ENCODE data around the gene TRMT10C. TPM values are rescaled to one million over a fixed set of nuclear protein-coding genes. Genes with fewer than 3 reads are reported as not detected.

TRMT10C gene
- total and polyA plus RNA-seq, 9 of the 15 experiments (the other 6 are each of a cell fraction or from before 2014, with no cell fraction given), result 48.6 to 106 (median 63.9) TPM

DNA sequence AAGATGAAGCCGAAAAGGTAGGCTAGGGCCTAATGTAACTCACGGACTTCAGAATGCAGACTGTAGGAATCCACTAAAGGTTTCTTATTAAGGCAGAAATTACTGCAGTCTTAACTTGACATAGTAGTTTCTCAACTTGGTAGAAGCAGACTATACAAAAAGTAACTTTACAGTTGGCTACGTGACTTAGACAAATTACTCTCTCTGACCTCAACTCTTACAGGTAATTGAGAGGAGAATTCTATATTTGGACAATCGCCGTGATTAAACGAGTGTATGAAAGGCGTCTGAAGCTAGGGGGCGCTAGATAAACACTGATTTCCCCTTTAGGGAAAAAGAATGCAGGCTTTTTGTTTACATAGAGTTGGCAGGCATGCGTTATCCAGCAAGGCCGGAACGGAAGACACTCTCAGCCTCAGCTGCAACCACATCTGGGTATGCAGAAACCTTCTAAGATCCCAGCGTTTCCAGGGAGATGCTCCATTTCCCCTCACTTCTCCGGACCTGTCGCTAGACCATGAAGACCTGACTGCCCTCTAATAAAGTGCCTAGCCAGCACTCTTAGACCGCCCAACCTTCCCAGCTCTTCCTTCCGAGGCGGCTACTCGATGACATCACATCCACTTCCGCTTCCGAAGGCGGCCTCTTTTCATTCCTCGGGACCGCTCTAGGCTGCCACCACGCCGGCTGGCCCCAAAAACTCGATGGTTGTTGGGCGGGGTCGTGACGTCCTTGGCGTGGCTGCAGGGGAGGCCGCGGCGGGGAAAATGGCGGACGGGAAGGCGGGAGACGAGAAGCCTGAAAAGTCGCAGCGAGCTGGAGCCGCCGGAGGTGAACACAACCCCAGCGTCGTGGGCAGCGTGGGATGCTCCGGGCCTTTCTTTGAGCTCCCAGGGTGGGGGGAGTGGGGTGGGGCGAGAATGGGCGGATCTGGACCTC, 12.1 kb downstream of the TRMT10C start, which contains the start of gene PCNP (continued):
- TF ChIP-seq, protein P1, sequence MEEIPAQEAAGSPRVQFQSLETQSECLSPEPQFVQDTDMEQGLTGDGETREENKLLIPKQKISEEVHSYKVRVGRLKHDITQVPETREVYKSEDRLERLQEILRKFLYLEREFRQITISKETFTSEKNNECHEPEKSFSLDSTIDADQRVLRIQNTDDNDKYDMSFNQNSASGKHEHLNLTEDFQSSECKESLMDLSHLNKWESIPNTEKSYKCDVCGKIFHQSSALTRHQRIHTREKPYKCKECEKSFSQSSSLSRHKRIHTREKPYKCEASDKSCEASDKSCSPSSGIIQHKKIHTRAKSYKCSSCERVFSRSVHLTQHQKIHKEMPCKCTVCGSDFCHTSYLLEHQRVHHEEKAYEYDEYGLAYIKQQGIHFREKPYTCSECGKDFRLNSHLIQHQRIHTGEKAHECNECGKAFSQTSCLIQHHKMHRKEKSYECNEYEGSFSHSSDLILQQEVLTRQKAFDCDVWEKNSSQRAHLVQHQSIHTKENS (CRISPR knock-in tag; IDR thresholded peaks at IDR 0.05), result no peak
- peak; percentile 30 to 36; a peak in 2 of 4 replicates for TF ChIP-seq NRF1 (conservative IDR thresholded peaks at IDR 0.05 in 1 of 2, IDR thresholded peaks at IDR 0.05 in 1 of 2)
- TF ChIP-seq SREBF1 (IDR thresholded peaks at IDR 0.05; ENCODE audit: borderline replicate concordance, low read depth, low read length), result no peak
- TF ChIP-seq IFI16 (CRISPR knock-in tag; IDR thresholded peaks at IDR 0.05), result no peak
- no peak for TF ChIP-seq RFX5 (IDR thresholded peaks at IDR 0.05; ENCODE audit: low read depth, low read length)
- peak; percentile 36; the same call in 1 of the 2 replicates for TF ChIP-seq KLF16 (IDR thresholded peaks at IDR 0.05)
- TF ChIP-seq ZNF408 (CRISPR knock-in tag; IDR thresholded peaks at IDR 0.05; ENCODE audit: low read depth), result no peak
- TF ChIP-seq HCFC1 (IDR thresholded peaks at IDR 0.05; ENCODE audit: low read depth, low read length), result peak; percentile 68
- TF ChIP-seq, protein P2, sequence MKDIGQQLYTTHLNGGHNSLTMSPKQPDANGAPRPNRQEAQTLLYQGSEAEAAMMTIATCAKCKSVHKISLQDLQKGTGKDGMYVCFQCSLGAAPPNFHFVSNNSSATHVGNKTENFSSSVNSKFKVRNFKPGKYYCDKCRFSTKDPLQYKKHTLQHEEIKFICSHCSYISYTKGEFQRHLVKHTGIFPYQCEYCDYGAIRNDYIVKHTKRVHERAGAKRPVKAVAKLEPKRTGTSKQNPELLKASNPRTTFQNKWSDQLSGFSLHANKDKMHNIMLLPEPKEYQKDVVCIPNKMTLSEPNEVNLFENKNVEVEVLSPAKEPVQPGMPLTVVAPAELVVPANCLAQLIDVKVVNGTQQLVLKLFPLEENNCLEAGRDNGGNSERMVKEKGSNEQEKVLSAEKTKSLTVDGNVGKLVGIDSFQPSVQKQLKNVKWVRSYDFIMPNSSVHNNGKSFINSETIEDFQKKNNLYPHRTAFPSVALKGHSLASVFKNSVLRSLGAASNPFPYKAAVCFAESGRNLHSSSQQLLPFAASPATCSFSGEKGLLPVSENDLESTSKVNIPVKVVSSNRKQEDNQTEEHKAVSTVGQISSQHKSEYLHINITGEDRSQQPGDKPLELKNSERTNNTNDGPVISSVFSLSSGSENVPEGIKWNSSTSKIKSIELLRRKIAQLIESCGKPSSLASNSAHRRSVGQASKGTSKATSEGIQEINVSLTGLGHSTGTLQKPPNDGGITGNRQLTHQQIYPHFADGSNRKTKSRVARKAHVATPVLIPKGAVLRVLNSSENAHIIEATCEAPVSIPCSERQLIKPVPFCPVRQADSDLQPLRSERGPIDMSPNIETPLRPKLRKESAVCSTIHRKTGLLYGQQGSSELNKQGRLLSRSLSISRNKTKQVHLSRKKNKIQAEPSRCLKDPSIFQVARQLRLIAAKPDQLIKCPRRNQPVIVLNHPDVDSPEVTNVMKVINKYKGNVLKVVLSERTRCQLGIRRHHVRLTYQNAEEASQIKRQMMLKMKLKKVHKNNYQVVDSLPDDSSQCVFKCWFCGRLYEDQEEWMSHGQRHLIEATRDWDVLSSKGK (CRISPR knock-in tag; IDR thresholded peaks at IDR 0.05), result no peak
- TF ChIP-seq, protein P3, sequence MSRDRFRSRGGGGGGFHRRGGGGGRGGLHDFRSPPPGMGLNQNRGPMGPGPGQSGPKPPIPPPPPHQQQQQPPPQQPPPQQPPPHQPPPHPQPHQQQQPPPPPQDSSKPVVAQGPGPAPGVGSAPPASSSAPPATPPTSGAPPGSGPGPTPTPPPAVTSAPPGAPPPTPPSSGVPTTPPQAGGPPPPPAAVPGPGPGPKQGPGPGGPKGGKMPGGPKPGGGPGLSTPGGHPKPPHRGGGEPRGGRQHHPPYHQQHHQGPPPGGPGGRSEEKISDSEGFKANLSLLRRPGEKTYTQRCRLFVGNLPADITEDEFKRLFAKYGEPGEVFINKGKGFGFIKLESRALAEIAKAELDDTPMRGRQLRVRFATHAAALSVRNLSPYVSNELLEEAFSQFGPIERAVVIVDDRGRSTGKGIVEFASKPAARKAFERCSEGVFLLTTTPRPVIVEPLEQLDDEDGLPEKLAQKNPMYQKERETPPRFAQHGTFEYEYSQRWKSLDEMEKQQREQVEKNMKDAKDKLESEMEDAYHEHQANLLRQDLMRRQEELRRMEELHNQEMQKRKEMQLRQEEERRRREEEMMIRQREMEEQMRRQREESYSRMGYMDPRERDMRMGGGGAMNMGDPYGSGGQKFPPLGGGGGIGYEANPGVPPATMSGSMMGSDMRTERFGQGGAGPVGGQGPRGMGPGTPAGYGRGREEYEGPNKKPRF (IDR thresholded peaks at IDR 0.05; ENCODE audit: low read depth, low read length), result no peak
- peak; percentile 96 for TF ChIP-seq GTF2E2 (tag; IDR thresholded peaks at IDR 0.05)
- no peak for TF ChIP-seq HLTF (IDR thresholded peaks at IDR 0.05)
- TF ChIP-seq ZNF507 (tag; conservative IDR thresholded peaks at IDR 0.05), result no peak
- TF ChIP-seq, protein P4, sequence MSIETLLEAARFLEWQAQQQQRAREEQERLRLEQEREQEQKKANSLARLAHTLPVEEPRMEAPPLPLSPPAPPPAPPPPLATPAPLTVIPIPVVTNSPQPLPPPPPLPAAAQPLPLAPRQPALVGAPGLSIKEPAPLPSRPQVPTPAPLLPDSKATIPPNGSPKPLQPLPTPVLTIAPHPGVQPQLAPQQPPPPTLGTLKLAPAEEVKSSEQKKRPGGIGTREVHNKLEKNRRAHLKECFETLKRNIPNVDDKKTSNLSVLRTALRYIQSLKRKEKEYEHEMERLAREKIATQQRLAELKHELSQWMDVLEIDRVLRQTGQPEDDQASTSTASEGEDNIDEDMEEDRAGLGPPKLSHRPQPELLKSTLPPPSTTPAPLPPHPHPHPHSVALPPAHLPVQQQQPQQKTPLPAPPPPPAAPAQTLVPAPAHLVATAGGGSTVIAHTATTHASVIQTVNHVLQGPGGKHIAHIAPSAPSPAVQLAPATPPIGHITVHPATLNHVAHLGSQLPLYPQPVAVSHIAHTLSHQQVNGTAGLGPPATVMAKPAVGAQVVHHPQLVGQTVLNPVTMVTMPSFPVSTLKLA (conservative IDR thresholded peaks at IDR 0.05), result peak; percentile 97 to 99
- TF ChIP-seq TEAD4 (IDR thresholded peaks at IDR 0.05; ENCODE audit: low read length), result peak; percentile 9; the same call in 1 of the 2 replicates
- TF ChIP-seq TEAD4 (CRISPR knock-in tag; IDR thresholded peaks at IDR 0.05; ENCODE audit: borderline replicate concordance), result no peak
- TF ChIP-seq KLF1 (tag; IDR thresholded peaks at IDR 0.05), result no peak
- TF ChIP-seq SNIP1 (IDR thresholded peaks at IDR 0.05; ENCODE audit: low read depth), result peak; percentile 85
- no peak for TF ChIP-seq HNRNPK (IDR thresholded peaks at IDR 0.05; ENCODE audit: low read depth, low read length, poor library complexity, severe bottlenecking)
- TF ChIP-seq NCOR1 (IDR thresholded peaks at IDR 0.05), result no peak; the same call in 1 of the 2 replicates
